Raji (cell line): ENCODE measurements around the gene MRPL54.
A peak's percentile ranks its signal among the peaks of the same experiment; 100 is the strongest.

ENCODE experiments used
- POLR2A ChIP-seq: IDR thresholded peaks from 2 replicates; pipeline ENCODE4 v1.6.1; 2011; ENCODE audit warnings: low read depth, low read length, control low read depth; ENCODE audit not compliant: insufficient read depth

MRPL54 gene

GRCh38 chr19:3759482-3760254 lies 2.8 kb upstream of the MRPL54 start:
- TF ChIP-seq POLR2A: no peak

- TF ChIP-seq POLR2A: no peak
Measured at GRCh38 chr19:3760871-3761361, 1.6 kb upstream of the MRPL54 start.

- TF ChIP-seq POLR2A: peak; percentile 82
Measured at GRCh38 chr19:3761382-3762129, 926 bp upstream of the MRPL54 start, which contains the start of gene APBA3. APBA3 (minus strand) TSS chr19:3761692; CDS start chr19:3760264, 1,428 bp downstream.

- TF ChIP-seq POLR2A: no peak
Measured at GRCh38 chr19:3762130-3762473, 380 bp upstream of the MRPL54 start.

GRCh38 chr19:3765121-3765520 lies 2.6 kb downstream of the MRPL54 start:
- no peak for TF ChIP-seq POLR2A

GRCh38 chr19:3766520-3766919 lies 4.0 kb downstream of the MRPL54 start:
- no peak for TF ChIP-seq POLR2A

GRCh38 chr19:3767050-3767449 lies 4.6 kb downstream of the MRPL54 start:
- no peak for TF ChIP-seq POLR2A

- no peak for TF ChIP-seq POLR2A
Measured at GRCh38 chr19:3768015-3768747, 5.7 kb downstream of the MRPL54 start.

GRCh38 chr19:3768748-3769099 lies 6.2 kb downstream of the MRPL54 start:
- no peak for TF ChIP-seq POLR2A

GRCh38 chr19:3769494-3769893 lies 7.0 kb downstream of the MRPL54 start:
- TF ChIP-seq POLR2A: no peak

- TF ChIP-seq POLR2A: no peak
Measured at GRCh38 chr19:3770136-3770999, 7.9 kb downstream of the MRPL54 start.

- no peak for TF ChIP-seq POLR2A
Measured at GRCh38 chr19:3771000-3771905, 8.8 kb downstream of the MRPL54 start.

- no peak for TF ChIP-seq POLR2A
Measured at GRCh38 chr19:3771906-3772455, 9.5 kb downstream of the MRPL54 start, which contains the start of gene RAX2. RAX2 (minus strand) TSS chr19:3772228; CDS start chr19:3771742, 486 bp downstream.
